HS-27A (cell line): ENCODE results near the gene C7orf33.
"Not testable (repeated sequence)": the region's sequence is repeated elsewhere in the genome, so short reads cannot be mapped to it uniquely, and the experiment has no call there.

Experiments
- DNase-seq: peaks from one replicate; pipeline ENCODE4 v3.0.0-alpha.2; 2012; ENCODE audit warnings: low read depth, missing footprints

Gene C7orf33

DNA sequence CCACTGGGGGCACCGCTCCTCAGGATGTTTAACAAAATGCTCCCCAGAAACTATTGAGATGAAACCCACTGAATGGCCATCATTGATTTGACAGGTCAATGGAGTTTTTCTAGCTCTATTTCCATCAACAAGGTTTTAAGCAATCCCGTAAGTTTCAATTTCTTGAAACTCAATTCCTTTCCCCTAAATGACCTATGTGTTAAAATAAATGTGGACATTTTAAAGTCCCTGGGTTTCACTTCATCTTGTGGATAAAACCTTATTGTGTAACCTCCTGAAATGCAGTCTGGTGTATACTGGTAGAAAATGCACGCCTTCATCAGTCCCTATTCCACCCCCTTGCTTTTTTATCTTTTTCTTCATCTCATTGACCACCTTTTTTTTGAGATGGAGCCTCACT, 8.9 kb upstream of the C7orf33 start:
- DNase-seq = no peak

DNA sequence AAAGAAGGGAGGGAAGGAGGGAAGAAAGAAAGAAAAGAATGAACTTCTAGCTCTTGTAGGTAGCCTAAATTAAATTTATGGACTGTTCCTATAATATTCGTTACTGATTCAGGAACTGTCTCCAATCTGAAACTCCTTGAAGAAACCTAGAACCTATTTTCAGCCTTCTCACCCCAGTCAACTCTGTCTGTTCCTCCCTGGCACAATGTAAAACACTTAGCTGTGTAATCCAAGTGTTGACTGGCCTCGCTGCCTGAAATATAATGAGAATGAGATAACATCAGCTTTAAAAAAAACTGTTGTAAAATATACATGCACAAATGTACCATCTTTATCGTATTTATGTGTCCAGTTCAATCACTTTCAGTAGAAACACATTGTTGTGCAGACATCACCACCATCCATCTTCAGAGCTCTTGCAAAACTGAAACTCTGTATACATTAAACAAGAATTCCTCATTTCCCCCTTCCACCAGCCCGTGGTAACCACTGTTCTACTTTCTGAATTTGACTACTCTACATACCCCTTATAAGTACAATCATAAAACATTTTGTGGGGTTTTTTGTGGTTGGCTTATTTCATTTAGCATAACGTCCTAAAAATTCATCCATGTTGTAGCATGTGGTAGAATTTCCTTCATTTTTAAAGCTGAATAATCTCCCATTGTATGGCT, 6.3 kb upstream of the C7orf33 start:
- DNase-seq = no peak

- DNase-seq = no peak
Observed at GRCh38 chr7:148585399-148585798, 5.2 kb upstream of the C7orf33 start.

GRCh38 chr7:148587076-148587475, 3.5 kb upstream of the C7orf33 start:
- DNase-seq = no peak

GRCh38 chr7:148588168-148588567, 2.4 kb upstream of the C7orf33 start:
- DNase-seq = no peak

GRCh38 chr7:148588670-148589131, 1.9 kb upstream of the C7orf33 start:
- no peak for DNase-seq

DNA sequence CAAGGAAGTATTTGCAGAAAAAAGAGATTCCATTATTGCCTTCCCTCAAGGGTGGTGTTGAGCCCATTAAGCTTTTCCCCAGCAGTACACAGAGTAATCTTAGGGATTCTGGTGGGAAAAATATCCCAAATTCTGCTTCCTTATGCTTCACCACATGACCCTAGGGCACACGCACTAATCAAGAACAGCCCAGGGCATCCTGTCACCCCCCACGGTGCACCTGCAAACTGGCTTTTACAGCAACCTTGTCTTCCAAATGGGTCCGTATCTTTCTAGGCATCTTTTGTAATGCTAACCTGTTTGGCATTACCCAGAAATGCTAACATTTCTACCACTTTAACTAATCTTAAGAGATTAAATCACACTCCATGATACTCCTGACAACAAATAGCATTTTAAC, 926 bp upstream of the C7orf33 start:
- DNase-seq = no peak

- DNase-seq = not testable (repeated sequence)
Observed at GRCh38 chr7:148596354-148596753, 5.8 kb downstream of the C7orf33 start.

DNA sequence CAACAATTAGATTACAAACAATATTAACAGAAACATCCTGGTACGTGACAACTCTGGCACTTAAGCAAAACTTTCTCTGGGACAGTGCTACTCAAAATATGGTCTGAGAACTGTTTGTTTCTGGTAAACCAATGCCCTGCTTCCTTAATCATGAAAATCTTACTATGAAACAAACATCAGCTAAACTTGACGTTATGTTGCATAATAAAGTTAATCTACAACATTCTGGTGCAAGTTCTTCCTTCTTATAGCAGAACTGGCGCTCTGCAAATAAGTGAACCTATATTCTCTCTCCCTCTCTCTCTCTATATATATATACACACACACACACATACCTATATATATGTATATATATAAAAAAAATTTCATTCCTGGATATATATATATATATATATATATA, 7.8 kb downstream of the C7orf33 start:
- no peak for DNase-seq

DNA sequence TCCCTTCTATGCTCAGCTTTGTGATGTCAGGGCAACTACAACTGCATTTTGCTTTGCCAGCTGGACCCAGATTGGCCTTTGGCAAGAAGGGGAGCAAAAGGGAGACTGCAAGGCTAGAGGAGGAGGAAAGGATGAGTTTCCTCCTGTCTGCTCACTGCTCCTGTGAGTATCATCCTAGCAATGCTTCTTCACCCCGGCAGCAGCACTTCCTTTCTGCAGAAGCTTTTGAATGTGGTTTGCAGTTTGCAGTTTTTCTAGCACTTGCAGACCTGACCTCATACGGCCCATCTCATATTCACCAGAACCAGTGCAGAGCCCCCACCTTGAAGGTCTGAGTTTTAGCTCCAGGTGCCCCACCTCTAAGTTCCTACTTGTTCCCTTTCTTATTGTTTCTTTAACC, 14.8 kb downstream of the C7orf33 start:
- DNase-seq = no peak

- no peak for DNase-seq
Observed at GRCh38 chr7:148607151-148607661, 16.6 kb downstream of the C7orf33 start.

DNA sequence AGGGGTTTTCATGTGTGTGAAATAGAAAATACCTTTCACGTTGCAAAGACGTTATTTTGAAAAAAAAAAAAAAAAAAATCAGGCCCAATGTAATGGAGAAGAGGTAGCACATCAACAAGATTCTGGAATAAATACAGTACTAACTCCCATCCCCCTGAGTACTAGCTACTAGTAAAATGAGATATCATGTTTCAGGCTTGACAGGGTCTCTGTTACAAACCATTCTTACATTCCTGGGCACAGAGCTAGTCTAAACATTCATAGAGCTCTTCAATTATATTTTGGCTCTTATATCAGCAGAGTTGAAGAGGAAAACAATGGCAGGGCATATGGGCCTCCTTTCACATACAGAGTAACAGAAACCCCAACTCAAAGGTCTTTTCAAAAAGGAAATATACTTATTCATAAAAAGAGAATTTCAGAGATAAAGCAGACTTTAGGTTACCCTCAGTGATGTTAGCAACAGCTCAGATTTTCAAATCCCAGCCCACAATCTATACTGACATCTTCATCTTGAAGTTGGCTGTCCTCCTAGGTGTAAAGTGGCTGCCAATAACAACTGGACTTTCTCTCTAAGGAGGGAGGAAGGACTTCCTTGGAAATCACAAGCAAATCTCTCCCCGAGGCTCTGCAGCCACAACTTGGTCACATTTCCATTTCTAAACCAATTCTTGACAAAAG, 18.6 kb downstream of the C7orf33 start:
- DNase-seq = no peak

- DNase-seq = no peak
Observed at GRCh38 chr7:148611692-148612091, 21.1 kb downstream of the C7orf33 start.

GRCh38 chr7:148615085-148615730, 24.6 kb downstream of the C7orf33 start:
- DNase-seq = no peak

- DNase-seq = no peak
Observed at GRCh38 chr7:148620749-148621359, 30.3 kb downstream of the C7orf33 start.

DNA sequence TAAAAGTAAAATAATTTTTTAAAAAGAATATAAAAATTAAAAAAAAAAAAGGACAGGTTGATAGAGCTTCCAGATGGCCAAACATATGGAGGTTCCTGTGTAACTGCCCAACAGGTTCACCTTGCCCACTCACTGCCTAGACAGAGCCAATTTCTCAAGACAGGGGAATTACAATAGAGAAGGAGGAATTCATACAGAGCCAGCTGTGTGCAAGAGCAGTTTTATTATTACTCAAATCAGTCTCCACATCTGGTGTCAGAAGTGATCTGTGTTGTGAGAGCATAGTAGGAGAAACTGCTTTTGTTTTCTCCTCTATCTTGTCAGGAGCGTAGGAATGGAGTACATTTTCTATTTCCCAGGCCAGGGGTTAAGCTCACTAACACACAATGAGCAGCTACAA, 31.0 kb downstream of the C7orf33 start:
- no peak for DNase-seq

- no peak for DNase-seq
Observed at GRCh38 chr7:148622887-148623585, 32.5 kb downstream of the C7orf33 start.

DNA sequence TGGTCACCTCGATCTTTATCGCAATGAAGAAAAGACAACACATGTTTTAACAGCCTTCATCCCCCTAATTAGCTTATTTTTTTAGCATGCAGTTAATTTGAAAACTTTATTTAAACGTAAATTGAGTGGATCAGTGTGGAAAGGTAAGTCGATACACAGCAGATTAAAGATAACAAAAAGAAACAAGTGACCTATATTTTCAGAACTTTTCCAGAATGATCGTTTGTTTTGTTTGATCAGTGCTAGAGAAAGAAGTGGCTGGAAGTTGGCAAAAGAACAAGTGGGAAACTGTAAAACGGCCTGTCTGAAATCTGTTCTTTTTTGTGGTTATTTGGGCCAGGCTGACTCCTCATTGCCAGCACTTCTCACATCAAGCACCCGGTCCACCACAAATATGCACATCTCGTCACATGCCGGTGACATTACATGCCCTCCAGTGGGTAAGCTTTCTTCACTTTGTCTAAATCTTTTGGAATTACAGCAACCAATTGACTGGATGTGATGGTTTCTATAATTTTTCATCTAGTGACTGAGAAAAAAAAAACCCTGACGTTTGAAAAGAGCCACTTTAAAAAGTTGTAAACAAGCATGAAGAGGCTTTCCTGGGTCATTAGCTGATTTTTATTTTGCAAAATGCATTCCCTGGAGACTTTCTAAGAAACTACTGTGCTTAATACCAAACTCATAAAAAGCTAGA, 33.2 kb downstream of the C7orf33 start:
- no peak for DNase-seq

DNA sequence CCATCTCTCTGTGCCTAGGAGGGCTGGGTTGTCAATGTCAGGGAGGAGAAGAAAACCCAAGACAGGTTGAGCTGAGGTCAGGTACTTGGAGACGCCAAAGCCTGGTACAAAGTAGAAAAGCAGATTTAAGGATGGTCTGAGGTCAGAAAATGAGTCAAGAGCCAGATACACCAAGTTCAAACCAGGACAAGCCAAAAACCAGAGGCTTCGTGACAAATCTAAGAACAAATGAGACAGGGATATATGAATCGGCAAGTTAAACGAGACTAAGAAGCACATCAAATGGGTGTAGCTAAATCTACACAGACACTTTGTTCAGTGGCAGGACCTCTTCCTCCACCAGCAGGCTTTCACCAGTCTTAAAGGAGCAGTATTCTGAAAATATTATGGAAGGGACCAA, 34.2 kb downstream of the C7orf33 start:
- DNase-seq = no peak

GRCh38 chr7:148625342-148625741, 34.8 kb downstream of the C7orf33 start:
- no peak for DNase-seq

DNA sequence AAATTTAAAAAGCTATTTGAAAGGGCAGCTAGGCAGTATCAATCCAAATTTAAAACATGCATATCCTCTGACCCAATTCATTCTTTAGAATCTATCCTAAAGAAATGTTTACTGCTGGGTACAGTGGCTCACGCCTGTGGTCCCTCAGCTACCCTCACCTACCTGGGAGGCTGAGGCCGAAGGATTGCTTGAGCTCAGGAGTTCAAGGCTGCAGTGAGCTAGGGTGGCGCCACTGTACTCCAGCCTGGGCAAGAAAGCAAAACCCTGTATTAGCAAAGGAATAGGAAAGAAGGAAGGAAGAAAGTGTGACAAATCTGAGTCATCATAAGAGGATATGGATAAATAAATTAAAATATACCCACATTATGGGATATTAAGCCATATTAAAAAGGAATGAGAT, 36.3 kb downstream of the C7orf33 start:
- no peak for DNase-seq
